ENCODE results near the gene ZNF189.

GRCh38 chr9:101445353-101446029 lies 46.8 kb downstream of the ZNF189 start:
- no peak for TF ChIP-seq SUZ12 (IDR thresholded peaks at IDR 0.05)
- no peak for TF ChIP-seq SP1 (IDR thresholded peaks at IDR 0.05)
- TF ChIP-seq ELF4 (IDR thresholded peaks at IDR 0.05): no peak
- TF ChIP-seq PKNOX1 (IDR thresholded peaks at IDR 0.05): no peak
- TF ChIP-seq ZNF384 (IDR thresholded peaks at IDR 0.05): no peak
- TF ChIP-seq LEF1 (IDR thresholded peaks at IDR 0.05; ENCODE audit: borderline replicate concordance): no peak

All from HEK293T (cell line).